Inflammatory macrophage treated with lipopolysaccharide for 1 hour (primary cell): Measurements from ENCODE around the gene COL4A3.

Experiments
- DNase-seq, 2 donors: peaks; one replicate each; pipeline ENCODE4 v3.0.0-alpha.2; 2020 to 2022

The COL4A3 gene

GRCh38 chr2:227296671-227297405 lies 132.4 kb downstream of the COL4A3 start:
- DNase-seq, result no peak

GRCh38 chr2:227301523-227301922 lies 137.1 kb downstream of the COL4A3 start:
- DNase-seq, result no peak

DNA sequence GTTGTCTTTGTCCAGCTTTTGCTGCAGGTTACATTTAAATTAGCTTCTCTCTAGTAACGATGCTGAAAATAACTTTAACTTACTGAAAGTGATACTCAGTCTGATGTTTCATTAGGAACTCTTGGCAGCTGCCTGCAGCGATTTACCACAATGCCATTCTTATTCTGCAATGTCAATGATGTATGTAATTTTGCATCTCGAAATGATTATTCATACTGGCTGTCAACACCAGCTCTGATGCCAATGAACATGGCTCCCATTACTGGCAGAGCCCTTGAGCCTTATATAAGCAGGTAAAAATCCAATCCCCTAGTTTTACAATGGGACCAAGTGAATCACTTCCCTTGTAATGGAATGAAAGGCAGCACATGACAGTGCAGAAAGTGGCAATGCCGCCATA lies 144.4 kb downstream of the COL4A3 start:
- DNase-seq, result no peak

DNA sequence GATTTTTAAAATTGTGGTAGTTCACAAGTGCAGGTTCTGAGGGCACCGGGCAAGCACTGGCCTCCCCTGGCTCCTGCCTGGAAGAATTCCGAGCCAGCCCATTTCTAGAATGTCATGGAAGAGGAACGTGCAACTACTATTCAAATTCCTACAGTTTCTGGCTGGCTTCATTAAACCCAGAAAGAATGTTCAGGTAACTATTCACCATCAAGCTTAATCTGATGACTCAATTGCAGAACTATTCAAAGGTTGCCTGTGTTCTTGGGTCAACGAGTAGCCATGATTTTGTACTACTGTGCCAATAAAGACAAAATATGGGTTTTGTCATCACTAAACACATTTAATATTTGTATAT lies 146.3 kb downstream of the COL4A3 start:
- no peak for DNase-seq

- DNase-seq, result no peak
These were observed 147.6 kb downstream of the COL4A3 start for GRCh38 chr2:227311861-227312506.

DNA sequence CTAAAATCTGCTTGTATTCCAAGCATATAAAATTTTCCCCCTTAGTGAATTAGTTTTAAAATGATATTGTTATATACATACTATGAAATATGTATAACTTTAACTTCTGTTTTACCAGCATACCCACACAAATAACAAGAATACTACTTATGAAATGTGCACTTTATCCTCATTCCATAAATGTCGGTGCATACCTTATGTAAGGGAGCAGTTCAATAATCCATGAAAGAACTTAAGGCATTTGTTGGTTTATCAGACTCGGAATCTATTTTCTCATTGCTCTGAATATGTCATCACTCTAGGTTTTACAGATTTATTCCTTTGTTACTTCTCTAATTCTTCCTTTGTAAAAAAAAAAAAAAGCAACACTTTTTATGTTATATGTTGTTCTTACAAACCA lies 148.2 kb downstream of the COL4A3 start:
- DNase-seq, result no peak

- no peak for DNase-seq
These were observed 148.9 kb downstream of the COL4A3 start for GRCh38 chr2:227313310-227313709.

- no peak for DNase-seq
These were observed 153.4 kb downstream of the COL4A3 start for GRCh38 chr2:227317834-227318233.

DNA sequence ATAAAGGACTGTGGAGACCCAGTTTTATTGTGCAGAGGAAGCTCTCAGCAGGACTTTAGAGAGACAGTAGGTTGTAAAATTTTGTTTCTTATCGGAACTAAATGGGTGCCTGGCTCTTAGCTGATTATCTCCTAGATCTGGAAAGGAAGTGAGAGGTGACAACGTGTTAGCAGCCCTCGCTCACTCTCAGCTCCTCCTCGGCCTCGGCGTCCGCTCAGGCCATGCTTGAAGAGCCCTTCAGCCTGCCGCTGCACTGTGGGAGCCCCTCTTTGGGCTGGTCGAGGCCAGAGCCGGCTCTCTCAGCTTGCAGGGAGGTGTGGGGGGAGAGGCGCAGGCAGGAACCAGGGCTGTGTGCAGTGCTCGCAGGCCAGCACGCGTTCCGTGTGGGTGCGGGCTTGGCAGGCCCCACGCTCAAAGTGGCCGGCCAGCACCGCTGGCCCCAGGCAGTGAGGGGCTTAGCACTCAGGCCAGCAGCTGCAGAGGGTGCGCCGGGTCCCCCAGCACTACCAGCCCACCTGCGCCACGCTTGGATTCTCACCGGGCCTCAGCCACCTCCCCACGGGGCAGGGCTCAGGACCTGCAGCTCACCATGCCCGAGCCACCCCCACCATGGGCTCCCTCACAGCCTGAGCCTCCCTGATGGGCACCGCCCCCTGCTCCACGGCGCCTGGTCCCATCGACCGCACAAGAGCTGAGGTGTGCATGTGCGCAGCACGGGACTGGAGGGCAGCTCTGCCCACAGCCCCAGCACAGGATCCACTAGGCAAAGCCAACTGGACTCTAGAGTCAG lies 156.1 kb downstream of the COL4A3 start:
- no peak for DNase-seq

DNA sequence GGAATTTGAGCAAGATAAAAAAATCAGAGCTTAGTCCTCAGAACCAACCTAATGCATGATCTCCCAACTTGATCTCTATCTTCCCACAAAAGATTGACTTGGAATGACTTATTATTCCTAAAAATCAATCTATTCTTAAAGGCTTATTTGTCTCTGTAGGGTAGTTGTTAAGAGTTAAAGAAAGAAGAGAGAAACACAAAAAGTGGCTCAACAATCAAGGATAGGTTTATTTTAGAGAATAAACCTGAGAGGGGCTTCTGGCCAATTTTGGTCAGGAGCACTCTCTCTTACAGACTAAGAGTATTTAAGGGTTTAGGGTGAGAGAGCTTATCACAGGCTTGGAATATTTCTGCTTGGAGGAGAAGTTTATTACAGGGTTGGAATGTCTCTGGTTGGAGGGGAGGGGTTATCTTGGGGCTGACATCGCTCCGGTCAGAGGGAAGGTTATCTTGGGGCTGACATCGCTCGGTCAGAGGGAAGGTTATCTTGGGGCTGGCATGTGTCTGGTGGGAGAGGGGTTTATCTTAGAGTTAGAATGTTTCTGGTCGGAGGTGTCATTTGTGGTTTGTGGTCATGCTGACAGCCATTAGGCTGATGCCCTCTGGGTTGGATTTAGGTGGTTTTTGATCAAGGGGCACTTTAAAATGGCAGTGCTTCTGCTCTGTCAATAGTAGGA lies 158.2 kb downstream of the COL4A3 start:
- no peak for DNase-seq

DNA sequence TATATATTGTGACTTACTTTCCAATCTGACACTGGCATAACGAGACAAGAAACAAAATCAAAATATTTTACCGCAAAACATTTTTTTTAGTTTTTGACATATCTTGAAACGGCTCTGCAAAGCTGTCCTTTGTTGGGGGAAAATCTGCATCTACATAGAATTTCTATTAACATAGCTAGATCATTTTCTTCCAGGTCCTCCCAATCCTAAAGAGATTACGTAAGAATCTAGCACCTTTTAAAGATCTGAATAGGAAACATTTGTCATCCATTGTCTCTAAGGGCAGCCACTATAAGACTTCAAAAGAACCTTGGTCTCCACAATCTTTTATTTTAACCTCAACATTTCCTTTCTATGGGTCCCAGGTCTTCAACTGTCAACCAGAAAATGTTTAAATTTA lies 159.4 kb downstream of the COL4A3 start:
- no peak for DNase-seq

GRCh38 chr2:227324642-227324994 lies 160.2 kb downstream of the COL4A3 start:
- DNase-seq, result no peak

DNA sequence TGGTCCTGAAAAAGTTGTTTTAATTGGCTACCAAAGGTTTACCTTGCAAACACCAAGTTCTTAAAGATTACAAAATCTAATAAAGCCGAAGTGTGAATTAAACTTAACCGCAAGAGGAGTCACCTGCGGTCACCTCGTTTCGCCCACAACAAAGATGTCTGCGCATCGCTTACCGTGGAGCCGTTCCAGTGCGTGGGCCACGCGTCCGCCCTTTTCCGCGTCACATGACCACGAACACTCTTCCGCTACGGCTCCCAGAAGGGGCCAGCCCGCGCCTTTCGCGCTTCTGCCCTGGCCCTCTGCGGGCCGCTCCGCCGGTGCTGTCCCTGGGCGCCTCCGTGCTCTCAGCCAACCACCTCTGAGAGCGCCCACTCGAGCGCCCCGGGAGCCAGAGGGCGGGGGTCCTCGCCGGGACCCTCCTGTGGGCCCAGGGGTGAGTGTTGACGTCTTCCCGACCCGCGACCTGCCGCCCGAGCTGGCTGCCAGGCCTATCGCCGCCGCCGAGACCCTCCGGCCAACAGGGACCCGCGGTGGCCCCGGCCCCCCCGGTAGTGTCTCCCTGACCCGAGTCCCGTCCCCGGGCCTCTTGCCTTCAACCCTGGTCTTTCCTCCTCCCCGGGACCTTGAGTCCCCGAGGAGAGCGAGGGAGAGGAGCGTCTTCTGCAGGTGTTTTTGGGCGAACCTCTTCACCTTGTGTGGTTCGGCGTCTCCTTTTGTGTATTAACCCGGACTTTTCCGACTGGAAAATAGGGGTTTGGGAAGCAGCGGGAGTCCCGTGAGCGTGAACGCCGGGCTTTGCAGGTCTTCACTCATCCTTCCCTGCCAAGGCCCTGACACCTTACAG lies 160.8 kb downstream of the COL4A3 start, which contains the start of gene MFF:
Gene MFF, plus strand, starts transcription at position 257 of the 844 bp plus-strand sequence. CDS start 5,415 bp downstream, outside the sequence.
- peak; percentile 88 to 92 for DNase-seq

DNA sequence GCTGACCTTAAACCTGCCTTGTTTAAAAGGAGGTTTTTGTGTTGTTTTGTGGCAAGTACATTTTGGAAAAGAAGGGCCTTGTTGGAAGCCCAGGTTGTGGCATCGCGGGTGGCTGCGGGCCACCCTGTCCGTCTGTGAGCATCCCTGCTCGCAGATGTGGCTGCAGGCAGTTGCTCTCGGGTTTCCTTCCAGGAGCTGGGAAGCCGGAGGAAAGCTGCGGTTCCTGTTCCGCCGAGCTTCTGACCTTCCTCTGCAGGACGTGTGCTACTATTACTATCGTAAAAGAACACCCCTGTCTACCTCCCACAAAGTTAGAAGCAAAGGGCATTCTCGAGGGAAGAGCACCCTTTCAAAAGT lies 161.4 kb downstream of the COL4A3 start:
- peak; percentile 14 to 22 for DNase-seq

- DNase-seq, result no peak
These were observed 162.4 kb downstream of the COL4A3 start for GRCh38 chr2:227326783-227327182.

GRCh38 chr2:227335713-227336112 lies 171.3 kb downstream of the COL4A3 start:
- peak; percentile 8 to 20 for DNase-seq

- DNase-seq, result no peak
These were observed 173.0 kb downstream of the COL4A3 start for GRCh38 chr2:227337442-227337841.

- no peak for DNase-seq
These were observed 174.7 kb downstream of the COL4A3 start for GRCh38 chr2:227339098-227339599.

GRCh38 chr2:227340106-227340505 lies 175.7 kb downstream of the COL4A3 start:
- no peak for DNase-seq

DNA sequence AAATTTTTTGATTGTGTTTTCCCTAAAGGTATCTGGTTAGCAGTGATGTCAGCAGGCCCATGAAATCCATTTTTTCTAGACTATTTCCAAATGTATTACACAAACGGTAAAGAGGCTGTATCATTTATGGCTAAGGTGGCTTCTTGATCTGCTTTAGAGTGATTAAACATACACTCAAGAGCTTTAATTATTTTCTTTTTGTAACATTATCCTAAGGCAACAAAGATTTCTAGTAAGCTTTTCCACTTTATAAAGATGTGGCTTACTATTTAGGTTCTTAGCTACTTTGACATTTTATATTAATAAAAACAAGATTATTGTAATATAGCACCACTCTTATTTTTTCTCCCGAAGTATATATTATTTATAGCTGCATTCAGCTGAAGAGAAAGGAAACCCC lies 177.1 kb downstream of the COL4A3 start:
- DNase-seq, result no peak

DNA sequence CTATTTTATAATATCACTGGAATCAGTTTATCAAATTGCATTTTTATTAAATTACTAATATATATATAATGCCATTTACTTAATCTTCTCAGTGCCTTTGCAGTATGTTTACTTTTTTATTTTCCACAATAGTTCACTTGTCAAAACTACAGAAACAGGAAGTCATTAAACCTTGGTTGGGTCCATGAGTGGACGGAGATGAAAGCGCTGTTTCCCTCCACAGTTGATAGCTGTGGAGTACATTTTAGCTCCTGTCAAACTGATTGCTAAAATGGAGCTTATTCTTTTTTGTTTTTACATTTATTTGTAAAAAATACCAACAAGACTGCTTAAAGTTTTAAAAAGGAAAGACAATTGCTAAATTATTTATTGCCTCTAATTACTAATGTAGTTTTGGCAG lies 179.8 kb downstream of the COL4A3 start:
- DNase-seq, result no peak

DNA sequence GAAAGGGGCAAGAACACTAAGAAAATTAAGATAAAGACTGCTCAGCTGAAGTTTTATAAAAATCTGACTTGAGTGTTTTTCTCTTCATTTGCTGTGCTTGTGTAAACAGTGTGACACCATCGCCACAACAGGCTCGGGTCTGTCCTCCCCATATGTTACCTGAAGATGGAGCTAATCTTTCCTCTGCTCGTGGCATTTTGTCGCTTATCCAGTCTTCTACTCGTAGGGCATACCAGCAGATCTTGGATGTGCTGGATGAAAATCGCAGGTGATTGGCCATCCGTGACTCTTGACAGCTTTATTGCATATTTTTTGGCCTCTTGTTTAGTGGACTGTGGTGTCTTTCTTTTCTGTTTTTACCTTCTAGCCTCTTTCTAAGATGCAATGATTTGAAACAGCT lies 182.7 kb downstream of the COL4A3 start:
- DNase-seq, result no peak
